ENCODE measurements around the gene TAT.
"Not testable (repeated sequence)": the region's sequence is repeated elsewhere in the genome, so short reads cannot be mapped to it uniquely, and the experiment has no call there.

The TAT gene

GRCh38 chr16:71572497-71573116 is 4.3 kb downstream of the TAT start:
- H3K36me3 ChIP-seq (ENCODE audit: insufficient read depth, low read length), result no peaks in the 10 kb centered on the region
- H3K27me3 ChIP-seq (ENCODE audit: insufficient read depth, low read length), result peaks cover 21% of the 10 kb centered on the region
- no peak overlapping the region for H2AFZ ChIP-seq (ENCODE audit: low read depth, low read length)
- H3K4me3 ChIP-seq (ENCODE audit: low read length), result no peak overlapping the region
- H3K9me3 ChIP-seq (ENCODE audit: low read length), result no peaks in the 10 kb centered on the region
- no peaks in the 10 kb centered on the region for H3K4me1 ChIP-seq (ENCODE audit: insufficient read depth, low read length)

GRCh38 chr16:71570144-71570543 is 6.7 kb downstream of the TAT start:
- Histone ChIP-seq H3K4me3 (ENCODE audit: low read length) (no peak overlapping the region), H3K9me3 (ENCODE audit: low read length) (no peaks in the 10 kb centered on the region), H2AFZ (ENCODE audit: low read depth, low read length) (no peak overlapping the region), H3K36me3 (ENCODE audit: insufficient read depth, low read length) (no peaks in the 10 kb centered on the region), H3K27me3 (ENCODE audit: insufficient read depth, low read length) (peaks cover 5% of the 10 kb centered on the region), H3K4me1 (ENCODE audit: insufficient read depth, low read length) (no peaks in the 10 kb centered on the region)

DNA sequence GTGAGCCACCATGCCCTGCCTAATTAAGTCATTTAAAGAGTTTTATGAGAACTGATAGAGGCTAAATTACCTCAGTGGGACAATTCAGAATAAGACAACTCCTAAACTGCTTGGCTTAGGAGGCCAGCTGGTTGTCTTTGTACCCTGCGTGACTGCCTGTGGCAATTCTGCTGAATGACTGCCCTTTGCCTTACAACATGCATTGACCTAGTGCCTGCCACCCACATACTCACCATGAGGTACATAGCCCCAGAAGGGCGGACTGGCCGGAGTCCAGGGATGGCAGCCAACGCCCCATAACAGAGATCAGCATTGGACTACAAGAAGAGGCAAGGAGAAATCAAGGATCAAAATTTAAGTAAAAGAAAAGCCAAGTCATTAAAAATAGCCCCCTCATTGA is 7.3 kb downstream of the TAT start:
- H3K27me3 ChIP-seq (ENCODE audit: insufficient read depth, low read length), result peaks cover 5% of the 10 kb centered on the region
- no peaks in the 10 kb centered on the region for H3K9me3 ChIP-seq (ENCODE audit: low read length)
- no peaks in the 10 kb centered on the region for H3K36me3 ChIP-seq (ENCODE audit: insufficient read depth, low read length)
- no peak overlapping the region for H3K4me3 ChIP-seq (ENCODE audit: low read length)
- no peak overlapping the region for H2AFZ ChIP-seq (ENCODE audit: low read depth, low read length)
- no peaks in the 10 kb centered on the region for H3K4me1 ChIP-seq (ENCODE audit: insufficient read depth, low read length)

GRCh38 chr16:71568551-71568950 is 8.3 kb downstream of the TAT start:
- H3K4me3 ChIP-seq (ENCODE audit: low read length), result no peak overlapping the region
- peaks cover 7% of the 10 kb centered on the region for H3K4me1 ChIP-seq (ENCODE audit: insufficient read depth, low read length)
- no peak overlapping the region for H2AFZ ChIP-seq (ENCODE audit: low read depth, low read length)
- no peaks in the 10 kb centered on the region for H3K36me3 ChIP-seq (ENCODE audit: insufficient read depth, low read length)
- H3K9me3 ChIP-seq (ENCODE audit: low read length), result no peaks in the 10 kb centered on the region
- H3K27me3 ChIP-seq (ENCODE audit: insufficient read depth, low read length), result peaks cover 5% of the 10 kb centered on the region

- no peak overlapping the region for H3K4me3 ChIP-seq (ENCODE audit: low read length)
These were observed 9.0 kb downstream of the TAT start for GRCh38 chr16:71567931-71568330.

GRCh38 chr16:71565812-71566700 is 10.8 kb downstream of the TAT start:
- H3K27me3 ChIP-seq (ENCODE audit: insufficient read depth, low read length), result no peaks in the 10 kb centered on the region
- peaks cover 8% of the 10 kb centered on the region for H3K4me1 ChIP-seq (ENCODE audit: insufficient read depth, low read length)
- no peaks in the 10 kb centered on the region for H3K36me3 ChIP-seq (ENCODE audit: insufficient read depth, low read length)
- H3K4me3 ChIP-seq (ENCODE audit: low read length), result peak overlapping the region; percentile 95
- peaks cover 4% of the 10 kb centered on the region for H3K9me3 ChIP-seq (ENCODE audit: low read length)
- H2AFZ ChIP-seq (ENCODE audit: low read depth, low read length), result peak overlapping the region; percentile 88

More at GRCh38 chr16:71567931-71568330, 9.0 kb downstream of the TAT start:
- H3K27me3 ChIP-seq (ENCODE audit: insufficient read depth, low read length), result peaks cover 2% of the 10 kb centered on the region
- H2AFZ ChIP-seq (ENCODE audit: low read depth, low read length), result no peak overlapping the region
- H3K4me1 ChIP-seq (ENCODE audit: insufficient read depth, low read length), result peaks cover 8% of the 10 kb centered on the region
- H3K36me3 ChIP-seq (ENCODE audit: insufficient read depth, low read length), result no peaks in the 10 kb centered on the region
- H3K9me3 ChIP-seq (ENCODE audit: low read length), result no peaks in the 10 kb centered on the region

- H3K27me3 ChIP-seq (ENCODE audit: insufficient read depth, low read length), result no peaks in the 10 kb centered on the region
- H3K36me3 ChIP-seq (ENCODE audit: insufficient read depth, low read length), result no peaks in the 10 kb centered on the region
- H2AFZ ChIP-seq (ENCODE audit: low read depth, low read length), result peak overlapping the region; percentile 88
- H3K4me1 ChIP-seq (ENCODE audit: insufficient read depth, low read length), result peaks cover 8% of the 10 kb centered on the region
- H3K9me3 ChIP-seq (ENCODE audit: low read length), result peaks cover 5% of the 10 kb centered on the region
- peak overlapping the region; percentile 95 for H3K4me3 ChIP-seq (ENCODE audit: low read length)
These were observed 12.4 kb downstream of the TAT start for GRCh38 chr16:71564335-71564967.

- H3K4me3 ChIP-seq (ENCODE audit: low read length), result no peak overlapping the region
- peaks cover 5% of the 10 kb centered on the region for H3K9me3 ChIP-seq (ENCODE audit: low read length)
- H3K36me3 ChIP-seq (ENCODE audit: insufficient read depth, low read length), result no peaks in the 10 kb centered on the region
- H2AFZ ChIP-seq (ENCODE audit: low read depth, low read length), result no peak overlapping the region
- H3K4me1 ChIP-seq (ENCODE audit: insufficient read depth, low read length), result peaks cover 8% of the 10 kb centered on the region
- H3K27me3 ChIP-seq (ENCODE audit: insufficient read depth, low read length), result no peaks in the 10 kb centered on the region
These were observed 14.3 kb downstream of the TAT start for GRCh38 chr16:71562552-71562951.

GRCh38 chr16:71561886-71562285 is 15.0 kb downstream of the TAT start:
- H2AFZ ChIP-seq (ENCODE audit: low read depth, low read length); H3K4me1 ChIP-seq (ENCODE audit: insufficient read depth, low read length); H3K36me3 ChIP-seq (ENCODE audit: insufficient read depth, low read length); H3K9me3 ChIP-seq (ENCODE audit: low read length); H3K4me3 ChIP-seq (ENCODE audit: low read length); H3K27me3 ChIP-seq (ENCODE audit: insufficient read depth, low read length): not testable (repeated sequence)

GRCh38 chr16:71559855-71560254 is 17.0 kb downstream of the TAT start:
- Histone ChIP-seq H3K4me1 (ENCODE audit: insufficient read depth, low read length) (peaks cover 8% of the 10 kb centered on the region), H3K4me3 (ENCODE audit: low read length) (no peak overlapping the region), H3K9me3 (ENCODE audit: low read length) (peaks cover 5% of the 10 kb centered on the region), H3K36me3 (ENCODE audit: insufficient read depth, low read length) (peaks cover 9% of the 10 kb centered on the region), H3K27me3 (ENCODE audit: insufficient read depth, low read length) (no peaks in the 10 kb centered on the region), H2AFZ (ENCODE audit: low read depth, low read length) (no peak overlapping the region)

DNA sequence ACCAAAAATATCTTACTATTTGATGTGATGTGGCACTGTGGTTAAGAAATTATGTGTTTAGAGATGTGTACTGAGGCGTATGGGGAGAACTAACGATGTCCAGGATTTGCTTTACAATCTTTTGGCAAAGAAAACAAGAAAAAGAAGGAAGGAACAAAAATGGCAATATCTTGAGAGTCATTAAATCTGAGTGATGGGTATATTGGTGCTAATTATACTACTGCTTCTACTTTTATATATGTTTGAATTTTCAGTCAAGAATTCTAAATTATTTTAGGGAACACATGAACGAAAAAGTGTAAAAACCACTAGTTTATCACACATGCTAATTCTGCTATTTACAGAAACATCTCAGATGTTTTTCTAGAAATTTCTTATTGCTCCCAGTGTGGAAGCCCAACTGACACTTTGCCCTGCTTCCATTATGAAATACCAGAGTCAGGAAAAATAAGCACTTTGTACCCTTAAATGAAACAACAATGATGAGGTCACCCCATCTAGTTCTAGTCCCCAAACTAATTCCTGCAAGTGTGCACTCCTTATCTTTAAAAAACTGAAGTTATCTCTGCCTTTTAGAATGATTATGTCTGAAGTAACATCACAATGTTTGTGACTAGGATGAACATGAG is 18.8 kb downstream of the TAT start:
- Histone ChIP-seq H3K4me3 (ENCODE audit: low read length) (no peak overlapping the region), H2AFZ (ENCODE audit: low read depth, low read length) (no peak overlapping the region), H3K4me1 (ENCODE audit: insufficient read depth, low read length) (no peaks in the 10 kb centered on the region), H3K9me3 (ENCODE audit: low read length) (peaks cover 5% of the 10 kb centered on the region), H3K27me3 (ENCODE audit: insufficient read depth, low read length) (no peaks in the 10 kb centered on the region), H3K36me3 (ENCODE audit: insufficient read depth, low read length) (peaks cover 9% of the 10 kb centered on the region)

DNA sequence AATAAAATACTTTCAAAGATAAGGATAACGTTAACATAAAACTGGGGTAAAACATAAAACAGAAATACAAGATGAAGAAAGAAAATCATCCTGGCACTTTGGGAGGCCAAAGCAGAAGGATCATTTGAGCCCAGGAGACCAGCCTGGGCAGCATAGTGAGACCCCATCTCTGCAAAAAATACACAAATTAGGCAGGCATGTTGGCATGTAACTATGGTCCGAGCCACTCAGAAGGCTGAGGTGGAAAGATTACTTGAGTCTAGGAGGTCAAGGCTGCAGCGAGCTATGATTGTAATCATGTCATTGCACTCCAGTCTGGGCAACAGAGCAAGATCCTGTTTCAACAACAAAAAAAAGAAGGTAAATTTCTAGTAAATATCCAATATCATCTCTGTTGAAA is 19.6 kb downstream of the TAT start:
- H3K4me1 ChIP-seq (ENCODE audit: insufficient read depth, low read length), result no peaks in the 10 kb centered on the region
- H3K36me3 ChIP-seq (ENCODE audit: insufficient read depth, low read length), result peaks cover 9% of the 10 kb centered on the region
- no peaks in the 10 kb centered on the region for H3K27me3 ChIP-seq (ENCODE audit: insufficient read depth, low read length)
- H3K4me3 ChIP-seq (ENCODE audit: low read length), result no peak overlapping the region
- no peak overlapping the region for H2AFZ ChIP-seq (ENCODE audit: low read depth, low read length)
- H3K9me3 ChIP-seq (ENCODE audit: low read length), result peaks cover 5% of the 10 kb centered on the region

Data from neuron (in vitro differentiated cells).